CMK (cell line): Measurements from ENCODE around the gene FCGR3A.
A peak's percentile ranks its signal among the peaks of the same experiment; 100 is the strongest.
"Not testable (repeated sequence)": the region's sequence is repeated elsewhere in the genome, so short reads cannot be mapped to it uniquely, and the experiment has no call there.

ENCODE experiments used
- DNase-seq: peaks from one replicate; pipeline ENCODE4 v3.0.0-alpha.2; 2010; ENCODE audit warnings: low read depth

FCGR3A gene

GRCh38 chr1:161556990-161557389, 7.4 kb upstream of the FCGR3A start:
- DNase-seq, result not testable (repeated sequence)

GRCh38 chr1:161556143-161556542, 6.5 kb upstream of the FCGR3A start:
- not testable (repeated sequence) for DNase-seq

- not testable (repeated sequence) for DNase-seq
Measured at GRCh38 chr1:161554815-161555417, 5.3 kb upstream of the FCGR3A start.

- DNase-seq, result not testable (repeated sequence)
Measured at GRCh38 chr1:161554340-161554739, 4.7 kb upstream of the FCGR3A start.

GRCh38 chr1:161553631-161554030, 4.0 kb upstream of the FCGR3A start:
- not testable (repeated sequence) for DNase-seq

- DNase-seq, result not testable (repeated sequence)
Measured at GRCh38 chr1:161550942-161551341, 1.3 kb upstream of the FCGR3A start.

GRCh38 chr1:161548749-161549406, 740 bp downstream of the FCGR3A start:
- DNase-seq, result not testable (repeated sequence)

- DNase-seq, result not testable (repeated sequence)
Measured at GRCh38 chr1:161547995-161548741, 1.4 kb downstream of the FCGR3A start.

- DNase-seq, result not testable (repeated sequence)
Measured at GRCh38 chr1:161545005-161545731, 4.5 kb downstream of the FCGR3A start.

GRCh38 chr1:161543125-161543524, 6.5 kb downstream of the FCGR3A start:
- not testable (repeated sequence) for DNase-seq

- not testable (repeated sequence) for DNase-seq
Measured at GRCh38 chr1:161542091-161542559, 7.5 kb downstream of the FCGR3A start.

- not testable (repeated sequence) for DNase-seq
Measured at GRCh38 chr1:161540570-161540960, 9.1 kb downstream of the FCGR3A start.

- peak; percentile 90 for DNase-seq
Measured at GRCh38 chr1:161539731-161540569, 9.7 kb downstream of the FCGR3A start.

GRCh38 chr1:161538925-161539479, 10.6 kb downstream of the FCGR3A start:
- not testable (repeated sequence) for DNase-seq

GRCh38 chr1:161537068-161537669, 12.4 kb downstream of the FCGR3A start:
- not testable (repeated sequence) for DNase-seq

GRCh38 chr1:161532644-161533567, 16.7 kb downstream of the FCGR3A start:
- DNase-seq, result not testable (repeated sequence)

- DNase-seq, result no peak
Measured at GRCh38 chr1:161531986-161532643, 17.5 kb downstream of the FCGR3A start.
